HepG2 (cell line): Measurements from ENCODE around the gene NXPH4.

Experiments
- ELF1 ChIP-seq: sonication (generic); formaldehyde crosslinking; IDR thresholded peaks from 2 replicates; pipeline ENCODE4 v1.4.0; 2020; ENCODE audit warnings: missing genetic modification reagents
- FOSL1 ChIP-seq: sonication (generic); formaldehyde crosslinking; IDR thresholded peaks from 2 replicates; pipeline ENCODE4 v1.9.0; 2021; ENCODE audit warnings: missing genetic modification reagents, borderline replicate concordance
- FOXK1 ChIP-seq: sonication (generic); formaldehyde crosslinking; IDR thresholded peaks from 2 replicates; pipeline ENCODE4 v1.4.0; 2020; ENCODE audit warnings: low read depth, missing genetic modification reagents, borderline replicate concordance
- FOXM1 ChIP-seq: sonication (generic); formaldehyde crosslinking; IDR thresholded peaks from 2 replicates; pipeline ENCODE4 v1.5.0; 2020; ENCODE audit warnings: missing genetic modification reagents
- GTF2F1 ChIP-seq: fragments of 150-350 bp; IDR thresholded peaks from 2 replicates; pipeline ENCODE4 v1.6.1; 2014; ENCODE audit warnings: low read length
- MBNL3 ChIP-seq: fragments of 250-450 bp; sonication (Bioruptor Pico); conservative IDR thresholded peaks from 2 replicates; pipeline ENCODE4 v1.8.0; 2022; ENCODE audit warnings: mild to moderate bottlenecking, inconsistent platforms
- NKX3-1 ChIP-seq: sonication (generic); formaldehyde crosslinking; IDR thresholded peaks from 2 replicates; pipeline ENCODE4 v1.5.0; 2020; ENCODE audit warnings: missing genetic modification reagents
- SMC3 ChIP-seq: IDR thresholded peaks from 2 replicates; pipeline ENCODE4 v1.6.1; 2011; ENCODE audit warnings: low read length, improper control_type of control experiment
- TF ChIP-seq, protein P1 (sequence below): IDR thresholded peaks from 2 replicates; pipeline ENCODE4 v1.6.1; 2016
- TF ChIP-seq, protein P2 (sequence below): sonication (generic); formaldehyde crosslinking; IDR thresholded peaks from 2 replicates; pipeline ENCODE4 v1.5.0; 2020; ENCODE audit warnings: mild to moderate bottlenecking, missing genetic modification reagents, moderate library complexity
- TF ChIP-seq, protein P3 (sequence below): sonication (generic); formaldehyde crosslinking; IDR thresholded peaks from 2 replicates; pipeline ENCODE4 v1.5.1; 2020; ENCODE audit warnings: mild to moderate bottlenecking, missing genetic modification reagents, moderate library complexity
- TF ChIP-seq, protein P4 (sequence below): sonication (generic); formaldehyde crosslinking; IDR thresholded peaks from 2 replicates; pipeline ENCODE4 v1.4.0; 2020; ENCODE audit warnings: missing genetic modification reagents
- TF ChIP-seq, protein P5 (sequence below): sonication (generic); formaldehyde crosslinking; IDR thresholded peaks from 2 replicates; pipeline ENCODE4 v1.8.1; 2023; ENCODE audit warnings: missing genetic modification reagents, inconsistent platforms, borderline replicate concordance
- TF ChIP-seq, protein P6 (sequence below): sonication (generic); formaldehyde crosslinking; IDR thresholded peaks from 2 replicates; pipeline ENCODE4 v1.4.0; 2020; ENCODE audit warnings: mild to moderate bottlenecking, missing genetic modification reagents

DNA sequence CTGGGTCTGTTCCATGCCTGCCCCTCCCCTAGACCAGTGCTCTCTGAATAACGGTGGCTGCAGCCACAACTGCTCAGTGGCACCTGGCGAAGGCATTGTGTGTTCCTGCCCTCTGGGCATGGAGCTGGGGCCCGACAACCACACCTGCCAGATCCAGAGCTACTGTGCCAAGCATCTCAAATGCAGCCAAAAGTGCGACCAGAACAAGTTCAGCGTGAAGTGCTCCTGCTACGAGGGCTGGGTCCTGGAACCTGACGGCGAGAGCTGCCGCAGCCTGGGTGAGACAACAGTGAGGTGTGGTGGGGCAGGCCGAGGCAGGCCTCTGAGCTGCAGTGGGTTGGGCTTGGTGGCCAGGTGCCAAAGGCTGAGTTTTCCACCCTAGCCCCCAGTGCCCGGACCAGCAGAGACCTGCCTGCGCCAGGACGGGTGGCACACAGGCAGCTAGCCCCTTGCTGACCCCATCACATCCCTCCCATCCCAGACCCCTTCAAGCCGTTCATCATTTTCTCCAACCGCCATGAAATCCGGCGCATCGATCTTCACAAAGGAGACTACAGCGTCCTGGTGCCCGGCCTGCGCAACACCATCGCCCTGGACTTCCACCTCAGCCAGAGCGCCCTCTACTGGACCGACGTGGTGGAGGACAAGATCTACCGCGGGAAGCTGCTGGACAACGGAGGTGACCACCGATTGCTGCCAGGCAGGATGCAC is 41.0 kb upstream of the NXPH4 start:
- TF ChIP-seq, protein P1, sequence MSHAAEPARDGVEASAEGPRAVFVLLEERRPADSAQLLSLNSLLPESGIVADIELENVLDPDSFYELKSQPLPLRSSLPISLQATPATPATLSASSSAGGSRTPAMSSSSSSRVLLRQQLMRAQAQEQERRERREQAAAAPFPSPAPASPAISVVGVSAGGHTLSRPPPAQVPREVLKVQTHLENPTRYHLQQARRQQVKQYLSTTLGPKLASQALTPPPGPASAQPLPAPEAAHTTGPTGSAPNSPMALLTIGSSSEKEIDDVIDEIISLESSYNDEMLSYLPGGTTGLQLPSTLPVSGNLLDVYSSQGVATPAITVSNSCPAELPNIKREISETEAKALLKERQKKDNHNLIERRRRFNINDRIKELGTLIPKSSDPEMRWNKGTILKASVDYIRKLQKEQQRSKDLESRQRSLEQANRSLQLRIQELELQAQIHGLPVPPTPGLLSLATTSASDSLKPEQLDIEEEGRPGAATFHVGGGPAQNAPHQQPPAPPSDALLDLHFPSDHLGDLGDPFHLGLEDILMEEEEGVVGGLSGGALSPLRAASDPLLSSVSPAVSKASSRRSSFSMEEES (CRISPR knock-in tag): no peak
- TF ChIP-seq, protein P2, sequence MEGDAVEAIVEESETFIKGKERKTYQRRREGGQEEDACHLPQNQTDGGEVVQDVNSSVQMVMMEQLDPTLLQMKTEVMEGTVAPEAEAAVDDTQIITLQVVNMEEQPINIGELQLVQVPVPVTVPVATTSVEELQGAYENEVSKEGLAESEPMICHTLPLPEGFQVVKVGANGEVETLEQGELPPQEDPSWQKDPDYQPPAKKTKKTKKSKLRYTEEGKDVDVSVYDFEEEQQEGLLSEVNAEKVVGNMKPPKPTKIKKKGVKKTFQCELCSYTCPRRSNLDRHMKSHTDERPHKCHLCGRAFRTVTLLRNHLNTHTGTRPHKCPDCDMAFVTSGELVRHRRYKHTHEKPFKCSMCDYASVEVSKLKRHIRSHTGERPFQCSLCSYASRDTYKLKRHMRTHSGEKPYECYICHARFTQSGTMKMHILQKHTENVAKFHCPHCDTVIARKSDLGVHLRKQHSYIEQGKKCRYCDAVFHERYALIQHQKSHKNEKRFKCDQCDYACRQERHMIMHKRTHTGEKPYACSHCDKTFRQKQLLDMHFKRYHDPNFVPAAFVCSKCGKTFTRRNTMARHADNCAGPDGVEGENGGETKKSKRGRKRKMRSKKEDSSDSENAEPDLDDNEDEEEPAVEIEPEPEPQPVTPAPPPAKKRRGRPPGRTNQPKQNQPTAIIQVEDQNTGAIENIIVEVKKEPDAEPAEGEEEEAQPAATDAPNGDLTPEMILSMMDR: peak; percentile 83
- TF ChIP-seq, protein P3, sequence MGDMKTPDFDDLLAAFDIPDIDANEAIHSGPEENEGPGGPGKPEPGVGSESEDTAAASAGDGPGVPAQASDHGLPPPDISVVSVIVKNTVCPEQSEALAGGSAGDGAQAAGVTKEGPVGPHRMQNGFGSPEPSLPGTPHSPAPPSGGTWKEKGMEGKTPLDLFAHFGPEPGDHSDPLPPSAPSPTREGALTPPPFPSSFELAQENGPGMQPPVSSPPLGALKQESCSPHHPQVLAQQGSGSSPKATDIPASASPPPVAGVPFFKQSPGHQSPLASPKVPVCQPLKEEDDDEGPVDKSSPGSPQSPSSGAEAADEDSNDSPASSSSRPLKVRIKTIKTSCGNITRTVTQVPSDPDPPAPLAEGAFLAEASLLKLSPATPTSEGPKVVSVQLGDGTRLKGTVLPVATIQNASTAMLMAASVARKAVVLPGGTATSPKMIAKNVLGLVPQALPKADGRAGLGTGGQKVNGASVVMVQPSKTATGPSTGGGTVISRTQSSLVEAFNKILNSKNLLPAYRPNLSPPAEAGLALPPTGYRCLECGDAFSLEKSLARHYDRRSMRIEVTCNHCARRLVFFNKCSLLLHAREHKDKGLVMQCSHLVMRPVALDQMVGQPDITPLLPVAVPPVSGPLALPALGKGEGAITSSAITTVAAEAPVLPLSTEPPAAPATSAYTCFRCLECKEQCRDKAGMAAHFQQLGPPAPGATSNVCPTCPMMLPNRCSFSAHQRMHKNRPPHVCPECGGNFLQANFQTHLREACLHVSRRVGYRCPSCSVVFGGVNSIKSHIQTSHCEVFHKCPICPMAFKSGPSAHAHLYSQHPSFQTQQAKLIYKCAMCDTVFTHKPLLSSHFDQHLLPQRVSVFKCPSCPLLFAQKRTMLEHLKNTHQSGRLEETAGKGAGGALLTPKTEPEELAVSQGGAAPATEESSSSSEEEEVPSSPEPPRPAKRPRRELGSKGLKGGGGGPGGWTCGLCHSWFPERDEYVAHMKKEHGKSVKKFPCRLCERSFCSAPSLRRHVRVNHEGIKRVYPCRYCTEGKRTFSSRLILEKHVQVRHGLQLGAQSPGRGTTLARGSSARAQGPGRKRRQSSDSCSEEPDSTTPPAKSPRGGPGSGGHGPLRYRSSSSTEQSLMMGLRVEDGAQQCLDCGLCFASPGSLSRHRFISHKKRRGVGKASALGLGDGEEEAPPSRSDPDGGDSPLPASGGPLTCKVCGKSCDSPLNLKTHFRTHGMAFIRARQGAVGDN (CRISPR knock-in tag): peak; percentile 59
- TF ChIP-seq FOXM1 (CRISPR knock-in tag) (no peak), MBNL3 (CRISPR knock-in tag) (no peak), FOXK1 (CRISPR knock-in tag) (no peak), NKX3-1 (CRISPR knock-in tag) (no peak), SMC3 (no peak), ELF1 (no peak), GTF2F1 (no peak), FOSL1 (CRISPR knock-in tag) (no peak)
- TF ChIP-seq, protein P4, sequence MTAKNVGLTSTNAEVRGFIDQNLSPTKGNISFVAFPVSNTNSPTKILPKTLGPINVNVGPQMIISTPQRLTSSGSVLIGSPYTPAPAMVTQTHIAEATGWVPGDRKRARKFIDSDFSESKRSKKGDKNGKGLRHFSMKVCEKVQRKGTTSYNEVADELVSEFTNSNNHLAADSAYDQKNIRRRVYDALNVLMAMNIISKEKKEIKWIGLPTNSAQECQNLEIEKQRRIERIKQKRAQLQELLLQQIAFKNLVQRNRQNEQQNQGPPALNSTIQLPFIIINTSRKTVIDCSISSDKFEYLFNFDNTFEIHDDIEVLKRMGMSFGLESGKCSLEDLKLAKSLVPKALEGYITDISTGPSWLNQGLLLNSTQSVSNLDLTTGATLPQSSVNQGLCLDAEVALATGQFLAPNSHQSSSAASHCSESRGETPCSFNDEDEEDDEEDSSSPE (CRISPR knock-in tag): no peak
- TF ChIP-seq, protein P5, sequence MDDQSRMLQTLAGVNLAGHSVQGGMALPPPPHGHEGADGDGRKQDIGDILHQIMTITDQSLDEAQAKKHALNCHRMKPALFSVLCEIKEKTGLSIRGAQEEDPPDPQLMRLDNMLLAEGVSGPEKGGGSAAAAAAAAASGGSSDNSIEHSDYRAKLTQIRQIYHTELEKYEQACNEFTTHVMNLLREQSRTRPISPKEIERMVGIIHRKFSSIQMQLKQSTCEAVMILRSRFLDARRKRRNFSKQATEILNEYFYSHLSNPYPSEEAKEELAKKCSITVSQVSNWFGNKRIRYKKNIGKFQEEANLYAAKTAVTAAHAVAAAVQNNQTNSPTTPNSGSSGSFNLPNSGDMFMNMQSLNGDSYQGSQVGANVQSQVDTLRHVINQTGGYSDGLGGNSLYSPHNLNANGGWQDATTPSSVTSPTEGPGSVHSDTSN (CRISPR knock-in tag): no peak
- TF ChIP-seq, protein P6, sequence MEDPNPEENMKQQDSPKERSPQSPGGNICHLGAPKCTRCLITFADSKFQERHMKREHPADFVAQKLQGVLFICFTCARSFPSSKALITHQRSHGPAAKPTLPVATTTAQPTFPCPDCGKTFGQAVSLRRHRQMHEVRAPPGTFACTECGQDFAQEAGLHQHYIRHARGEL (CRISPR knock-in tag): no peak
